HEK293 (cell line): ENCODE data around the gene MDFIC2.

ENCODE experiments used
- CTCF ChIA-PET: fragments of 350-600 bp; formaldehyde crosslinking; extraction: SDS; loops from one replicate; lab custom pipeline; 2021; ENCODE audit warnings: antibody characterized with exemption; lab: Yijun Ruan, JAX
- POLR2A ChIA-PET: fragments of 300-600 bp; formaldehyde crosslinking; extraction: SDS; loops from one replicate; lab custom pipeline; 2020; ENCODE audit warnings: antibody characterized with exemption, inconsistent platforms; lab: Yijun Ruan, JAX
- H3K27ac ChIP-seq: fragments of 200-500 bp; sonication (Bioruptor generic); 2 replicates; pipeline ENCODE4 v1.5.1; 2014; ENCODE audit warnings: low read depth, low read length, control low read depth, inconsistent platforms; ENCODE audit errors: extremely low read depth
- H3K36me3 ChIP-seq, 2 experiments: fragments of 200-500 bp in 1 of 2; sonication (Bioruptor generic) in 1 of 2; 1 replicate in 1 of 2; 2 replicates in 1 of 2; pipeline ENCODE4 v1.5.1; 2014 to 2017; ENCODE audit warnings: inconsistent platforms in 2 of 2, low read length in 2 of 2; ENCODE audit not compliant: control insufficient read depth in 2 of 2, insufficient read depth in 1 of 2
- H3K4me1 ChIP-seq: fragments of 200-500 bp; sonication (Bioruptor generic); 2 replicates; pipeline ENCODE4 v1.5.1; 2014; ENCODE audit warnings: mild to moderate bottlenecking, low read length, inconsistent platforms; ENCODE audit not compliant: control insufficient read depth, insufficient read depth
- H3K4me3 ChIP-seq: 2 replicates; pipeline ENCODE4 v1.5.1; 2011; ENCODE audit warnings: low read depth, mild to moderate bottlenecking, control low read depth, low read length, moderate library complexity
- H3K9me3 ChIP-seq: fragments of 200-500 bp; sonication (Bioruptor generic); 2 replicates; pipeline ENCODE4 v1.5.1; 2014; ENCODE audit warnings: low read depth, low read length, inconsistent platforms; ENCODE audit not compliant: control insufficient read depth, insufficient read depth
- ELK4 ChIP-seq: IDR thresholded peaks from 2 replicates; pipeline ENCODE4 v1.6.1; 2011; ENCODE audit warnings: mild to moderate bottlenecking, low read depth, low read length, borderline replicate concordance
- GLIS2 ChIP-seq: fragments of 450-650 bp; formaldehyde crosslinking; IDR thresholded peaks from 2 replicates; pipeline ENCODE4 v1.5.1; 2016; ENCODE audit warnings: missing biosample characterization, missing genetic modification characterization
- HOXA7 ChIP-seq: sonication (generic); formaldehyde crosslinking; IDR thresholded peaks from 2 replicates; pipeline ENCODE4 v1.8.1; 2022; ENCODE audit warnings: missing genetic modification reagents, borderline replicate concordance
- INSM2 ChIP-seq: fragments of 450-650 bp; formaldehyde crosslinking; IDR thresholded peaks from 2 replicates; pipeline ENCODE4 v1.5.1; 2016; ENCODE audit warnings: missing biosample characterization, missing genetic modification characterization
- KLF10 ChIP-seq: fragments of 450-650 bp; IDR thresholded peaks from 2 replicates; pipeline ENCODE4 v1.5.1; 2018; ENCODE audit warnings: missing biosample characterization, mild to moderate bottlenecking, missing genetic modification characterization
- KLF7 ChIP-seq: fragments of 450-650 bp; formaldehyde crosslinking; IDR thresholded peaks from 2 replicates; pipeline ENCODE4 v1.5.1; 2016; ENCODE audit warnings: missing biosample characterization, missing genetic modification characterization, borderline replicate concordance
- MYNN ChIP-seq: fragments of 450-650 bp; formaldehyde crosslinking; IDR thresholded peaks from 2 replicates; pipeline ENCODE4 v1.5.1; 2016; ENCODE audit warnings: missing biosample characterization, missing genetic modification characterization, borderline replicate concordance
- YY1 ChIP-seq: fragments of 450-650 bp; formaldehyde crosslinking; IDR thresholded peaks from 2 replicates; pipeline ENCODE4 v1.5.1; 2018; ENCODE audit warnings: missing biosample characterization, missing genetic modification characterization
- ZBTB10 ChIP-seq: fragments of 450-650 bp; formaldehyde crosslinking; IDR thresholded peaks from 2 replicates; pipeline ENCODE4 v1.5.1; 2016; ENCODE audit warnings: missing biosample characterization, missing genetic modification characterization
- ZBTB48 ChIP-seq: fragments of 450-650 bp; formaldehyde crosslinking; IDR thresholded peaks from 2 replicates; pipeline ENCODE4 v1.5.1; 2016; ENCODE audit warnings: missing biosample characterization, missing genetic modification characterization
- ZBTB7A ChIP-seq: fragments of 450-650 bp; formaldehyde crosslinking; IDR thresholded peaks from 2 replicates; pipeline ENCODE4 v1.5.1; 2016; ENCODE audit warnings: low read depth, missing biosample characterization, missing genetic modification characterization
- ZNF132 ChIP-seq: fragments of 450-650 bp; formaldehyde crosslinking; IDR thresholded peaks from 2 replicates; pipeline ENCODE4 v1.5.1; 2017; ENCODE audit warnings: missing biosample characterization, missing genetic modification characterization, borderline replicate concordance
- ZNF146 ChIP-seq: fragments of 450-650 bp; formaldehyde crosslinking; IDR thresholded peaks from 2 replicates; pipeline ENCODE4 v1.5.1; 2016; ENCODE audit warnings: missing biosample characterization, missing genetic modification characterization
- ZNF19 ChIP-seq: fragments of 450-650 bp; formaldehyde crosslinking; IDR thresholded peaks from 2 replicates; pipeline ENCODE4; 2016; ENCODE audit warnings: missing biosample characterization, missing genetic modification characterization, low read depth
- ZNF26 ChIP-seq: fragments of 450-650 bp; formaldehyde crosslinking; IDR thresholded peaks from 2 replicates; pipeline ENCODE4 v1.5.1; 2016; ENCODE audit warnings: missing biosample characterization, missing genetic modification characterization
- ZNF280C ChIP-seq: fragments of 450-650 bp; formaldehyde crosslinking; IDR thresholded peaks from 2 replicates; pipeline ENCODE4 v1.5.1; 2016; ENCODE audit warnings: missing biosample characterization, missing genetic modification characterization
- ZNF423 ChIP-seq: fragments of 450-650 bp; formaldehyde crosslinking; IDR thresholded peaks from 2 replicates; pipeline ENCODE4 v1.5.1; 2016; ENCODE audit warnings: missing biosample characterization, missing genetic modification characterization
- ZNF48 ChIP-seq: fragments of 450-650 bp; formaldehyde crosslinking; IDR thresholded peaks from 2 replicates; pipeline ENCODE4 v1.5.1; 2016; ENCODE audit warnings: missing biosample characterization, missing genetic modification characterization
- ZNF561 ChIP-seq: fragments of 450-650 bp; IDR thresholded peaks from 2 replicates; pipeline ENCODE4 v1.5.1; 2018; ENCODE audit warnings: missing biosample characterization, missing genetic modification characterization, borderline replicate concordance
- ZNF658 ChIP-seq: fragments of 450-650 bp; formaldehyde crosslinking; IDR thresholded peaks from 2 replicates; pipeline ENCODE4; 2016; ENCODE audit warnings: missing biosample characterization, missing genetic modification characterization
- ZNF704 ChIP-seq: fragments of 450-650 bp; formaldehyde crosslinking; IDR thresholded peaks from 2 replicates; pipeline ENCODE4 v1.5.1; 2016; ENCODE audit warnings: missing biosample characterization, missing genetic modification characterization
- ZSCAN23 ChIP-seq: fragments of 450-650 bp; formaldehyde crosslinking; IDR thresholded peaks from 2 replicates; pipeline ENCODE4 v1.5.1; 2016; ENCODE audit warnings: missing biosample characterization, missing genetic modification characterization

MDFIC2 gene

GRCh38 chr3:70242297-70242882, 70.0 kb downstream of the MDFIC2 start (continued):
- TF ChIP-seq ZNF423 (tag by site-specific recombination) (no peak), ELK4 (no peak), ZNF48 (tag by site-specific recombination) (no peak), ZNF561 (tag by site-specific recombination) (no peak), ZNF658 (no peak), GLIS2 (tag by site-specific recombination) (no peak), MYNN (no peak)

- Histone ChIP-seq H3K9me3 (no peaks in the 10 kb centered on the region), H3K27ac (no peak overlapping the region), H3K4me3 (no peak overlapping the region), H3K4me1 (no peaks in the 10 kb centered on the region), H3K36me3 (no peaks in the 10 kb centered on the region)
- POLR2A ChIA-PET: no interaction called here
- no peak for TF ChIP-seq ZNF146 (tag by site-specific recombination)
- TF ChIP-seq INSM2 (tag by site-specific recombination): no peak
- no peak for TF ChIP-seq KLF7 (tag by site-specific recombination)
- no peak for TF ChIP-seq ZBTB48 (tag by site-specific recombination)
- no peak for TF ChIP-seq ZNF19 (tag by site-specific recombination)
- no peak for TF ChIP-seq ZNF280C (tag by site-specific recombination)
- no peak for TF ChIP-seq ZNF704 (tag by site-specific recombination)
- TF ChIP-seq YY1 (tag by site-specific recombination): no peak
- TF ChIP-seq ZSCAN23 (tag by site-specific recombination): no peak
- CTCF ChIA-PET: interaction anchor here (0.6 kb wide), 1 partner anchor 827 kb away, joined by 3 read pairs; no protein-coding TSS in a partner anchor
Measured at GRCh38 chr3:70233812-70234211, 78.6 kb downstream of the MDFIC2 start.

- Histone ChIP-seq H3K4me3 (no peak overlapping the region), H3K4me1 (no peaks in the 10 kb centered on the region), H3K9me3 (no peaks in the 10 kb centered on the region), H3K36me3 (no peaks in the 10 kb centered on the region), H3K27ac (no peak overlapping the region)
- TF ChIP-seq ZBTB7A (tag by site-specific recombination) (no peak), ZBTB10 (tag by site-specific recombination) (no peak), KLF10 (no peak), HOXA7 (CRISPR knock-in tag) (no peak), ZNF132 (no peak), ZNF658 (no peak), ZNF26 (no peak)
- ChIA-PET POLR2A (no interaction called here), CTCF (no interaction called here)
Measured at GRCh38 chr3:70233112-70233511, 79.3 kb downstream of the MDFIC2 start.
